Mucosa of descending colon (tissue), 3 donors: ENCODE results near the gene PPP2R1A. TPM values are rescaled to one million over a fixed set of nuclear protein-coding genes. Genes with fewer than 3 reads are reported as not detected.
A peak's percentile ranks its signal among the peaks of the same experiment; 100 is the strongest.
"Not testable (repeated sequence)": the region's sequence is repeated elsewhere in the genome, so short reads cannot be mapped to it uniquely, and the experiment has no call there.

Source experiments
- ATAC-seq: fragments of 200-7000 bp; cut with Tn5 transposase; one replicate; pipeline ENCODE4 v1.9.1; 2020; ENCODE audit warnings: mild to moderate bottlenecking, moderate library complexity
- DNase-seq, 3 donors: peaks; one replicate each; pipeline ENCODE4 v3.0.0-alpha.2; 2020
- H3K36me3 ChIP-seq: fragments of 200-600 bp; one replicate; pipeline ENCODE4 v1.8.0; 2021; ENCODE audit warnings: low read depth, mild to moderate bottlenecking
- H3K4me1 ChIP-seq: fragments of 200-600 bp; one replicate; pipeline ENCODE4 v1.8.0; 2021; ENCODE audit warnings: low read depth, mild to moderate bottlenecking
- H3K4me3 ChIP-seq: fragments of 200-600 bp; one replicate; pipeline ENCODE4 v1.8.0; 2021; ENCODE audit warnings: mild to moderate bottlenecking
- H3K9me3 ChIP-seq: fragments of 200-600 bp; one replicate; pipeline ENCODE4 v1.8.0; 2021; ENCODE audit warnings: mild to moderate bottlenecking
- CTCF ChIP-seq: fragments of 200-600 bp; IDR thresholded peaks from one replicate; pipeline ENCODE4 v1.8.0; 2022; ENCODE audit warnings: antibody characterized with exemption, mild to moderate bottlenecking
- intact Hi-C, 2 donors: fragments of 100-400 bp; cut with DNase I in 1 of 2; cut with micrococcal nuclease in 1 of 2; formaldehyde crosslinking; loops; one replicate each; pipeline versions ENCODE4 v1.11.0 to v1.11.1; 2022; cut with DNase I, micrococcal nuclease
- total RNA-seq, 3 donors: library from RNA; stranded (reverse); fragmentation: NEBNext Ultra II Directional in 2 of 3; extraction: Animal tissue kit (Norgen Biotek cat#: 25700) in 2 of 3; gene quantifications; one replicate each; pipeline versions ENCODE4 v1.2.1 to v1.2.4, GENCODE V29; 2021 to 2023
- donor health status: DM: no; HTN: no; CAD: no; lungs with moderate emphysema.
- donor health status: DM: no; HTN: no; CAD: no.
- donor health status: DM: no; HTN: yes; CAD: no.

PPP2R1A gene
- total RNA-seq, 3 donors from 2014 or later: 212 to 274 (median 273) TPM

- intact Hi-C loops: no loop called here
- Histone ChIP-seq H3K4me1 (peaks cover 24% of the 10 kb centered on the region), H3K36me3 (peaks cover 6% of the 10 kb centered on the region), H3K4me3 (no peak overlapping the region), H3K9me3 (no peaks in the 10 kb centered on the region)
- no peak for TF ChIP-seq CTCF
- no peak for ATAC-seq
- DNase-seq: no peak
Observed at GRCh38 chr19:52196256-52196967, 6.6 kb downstream of the PPP2R1A start.

- no peak for ATAC-seq
- intact Hi-C loops: no loop called here
- no peaks in the 10 kb centered on the region for H3K9me3 ChIP-seq
- H3K36me3 ChIP-seq: peaks cover 9% of the 10 kb centered on the region
- TF ChIP-seq CTCF: no peak
- H3K4me1 ChIP-seq: peaks cover 9% of the 10 kb centered on the region
- no peak overlapping the region for H3K4me3 ChIP-seq
- DNase-seq: no peak
Observed at GRCh38 chr19:52197964-52198363, 8.1 kb downstream of the PPP2R1A start.

- Histone ChIP-seq H3K4me3 (no peak overlapping the region), H3K4me1 (peaks cover 7% of the 10 kb centered on the region), H3K36me3 (peaks cover 13% of the 10 kb centered on the region), H3K9me3 (no peaks in the 10 kb centered on the region)
- DNase-seq (no peak), ATAC-seq (no peak)
- no peak for TF ChIP-seq CTCF
- intact Hi-C loops: no loop called here
Observed at GRCh38 chr19:52198678-52199077, 8.8 kb downstream of the PPP2R1A start.

GRCh38 chr19:52200044-52200443 is 10.2 kb downstream of the PPP2R1A start:
- TF ChIP-seq CTCF: no peak
- H3K4me3 ChIP-seq: no peak overlapping the region
- peaks cover 13% of the 10 kb centered on the region for H3K36me3 ChIP-seq
- H3K4me1 ChIP-seq: peaks cover 7% of the 10 kb centered on the region
- intact Hi-C loops: no loop called here
- DNase-seq (no peak), ATAC-seq (peak; percentile 29)
- H3K9me3 ChIP-seq: no peaks in the 10 kb centered on the region

- intact Hi-C loops: not testable (repeated sequence)
Observed at GRCh38 chr19:52200755-52201391, 11.0 kb downstream of the PPP2R1A start.

GRCh38 chr19:52206481-52206880 is 16.6 kb downstream of the PPP2R1A start:
- no peak for ATAC-seq
- Histone ChIP-seq H3K4me1 (no peaks in the 10 kb centered on the region), H3K9me3 (no peaks in the 10 kb centered on the region)

More at GRCh38 chr19:52200755-52201391, 11.0 kb downstream of the PPP2R1A start:
- not testable (repeated sequence) for H3K4me1 ChIP-seq, ATAC-seq, H3K9me3 ChIP-seq, H3K4me3 ChIP-seq, DNase-seq
- H3K36me3 ChIP-seq: peaks cover 13% of the 10 kb centered on the region

More at GRCh38 chr19:52206481-52206880, 16.6 kb downstream of the PPP2R1A start:
- Histone ChIP-seq H3K36me3 (peaks cover 20% of the 10 kb centered on the region), H3K4me3 (no peak overlapping the region)
- no peak for DNase-seq
- TF ChIP-seq CTCF: no peak
- intact Hi-C loops: no loop called here
